NCI-H1092 treated with DMSO at 0.1 percent for 48 hours (cell line): ENCODE measurements around the gene PRRT1.
"Not testable (repeated sequence)": the region's sequence is repeated elsewhere in the genome, so short reads cannot be mapped to it uniquely, and the experiment has no call there.

Experiments
- DNase-seq: peaks from one replicate; lab custom pipeline; 2025; lab: John Stamatoyannopoulos, UW

Gene PRRT1

GRCh38 chr6:32149932-32150870 lies 1.5 kb downstream of the PRRT1 start:
- DNase-seq: no peak

GRCh38 chr6:32149092-32149755 lies 2.5 kb downstream of the PRRT1 start:
- no peak for DNase-seq

GRCh38 chr6:32148289-32149091 lies 3.2 kb downstream of the PRRT1 start:
- DNase-seq: no peak

- no peak for DNase-seq
Observed at GRCh38 chr6:32147401-32148132, 4.2 kb downstream of the PRRT1 start.

- no peak for DNase-seq
Observed at GRCh38 chr6:32146687-32147086, 5.1 kb downstream of the PRRT1 start.

GRCh38 chr6:32146287-32146686 lies 5.5 kb downstream of the PRRT1 start:
- DNase-seq: no peak

GRCh38 chr6:32144238-32144637 lies 7.5 kb downstream of the PRRT1 start:
- DNase-seq: not testable (repeated sequence)

- no peak for DNase-seq
Observed at GRCh38 chr6:32140420-32141046, 11.2 kb downstream of the PRRT1 start.

- no peak for DNase-seq
Observed at GRCh38 chr6:32139590-32139989, 12.1 kb downstream of the PRRT1 start.

GRCh38 chr6:32137454-32137853 lies 14.3 kb downstream of the PRRT1 start:
- no peak for DNase-seq

GRCh38 chr6:32133786-32134185 lies 18.0 kb downstream of the PRRT1 start:
- no peak for DNase-seq

- DNase-seq: no peak
Observed at GRCh38 chr6:32132110-32132509, 19.6 kb downstream of the PRRT1 start.

- no peak for DNase-seq
Observed at GRCh38 chr6:32131439-32131948, 20.2 kb downstream of the PRRT1 start.

- no peak for DNase-seq
Observed at GRCh38 chr6:32129297-32130088, 22.2 kb downstream of the PRRT1 start.

- DNase-seq: no peak
Observed at GRCh38 chr6:32128751-32129296, 22.9 kb downstream of the PRRT1 start.

GRCh38 chr6:32127717-32128592 lies 23.8 kb downstream of the PRRT1 start, which contains the start of gene ATF6B:
TSS of gene ATF6B (minus strand) at chr6:32128246. CDS start at chr6:32128207, 39 bp downstream.
- DNase-seq: peak; percentile 96

- DNase-seq: no peak
Observed at GRCh38 chr6:32127409-32127716, 24.4 kb downstream of the PRRT1 start.

- no peak for DNase-seq
Observed at GRCh38 chr6:32126880-32127279, 24.9 kb downstream of the PRRT1 start.

- DNase-seq: no peak
Observed at GRCh38 chr6:32123681-32124080, 28.1 kb downstream of the PRRT1 start.
